Cerebellar cortex (tissue), 1 donor: ENCODE data around the gene TXNDC5.

Experiments used
- DNase-seq: peaks from one replicate; pipeline ENCODE4 v3.0.0-alpha.2; 2015; ENCODE audit warnings: low spot score

Gene TXNDC5

DNA sequence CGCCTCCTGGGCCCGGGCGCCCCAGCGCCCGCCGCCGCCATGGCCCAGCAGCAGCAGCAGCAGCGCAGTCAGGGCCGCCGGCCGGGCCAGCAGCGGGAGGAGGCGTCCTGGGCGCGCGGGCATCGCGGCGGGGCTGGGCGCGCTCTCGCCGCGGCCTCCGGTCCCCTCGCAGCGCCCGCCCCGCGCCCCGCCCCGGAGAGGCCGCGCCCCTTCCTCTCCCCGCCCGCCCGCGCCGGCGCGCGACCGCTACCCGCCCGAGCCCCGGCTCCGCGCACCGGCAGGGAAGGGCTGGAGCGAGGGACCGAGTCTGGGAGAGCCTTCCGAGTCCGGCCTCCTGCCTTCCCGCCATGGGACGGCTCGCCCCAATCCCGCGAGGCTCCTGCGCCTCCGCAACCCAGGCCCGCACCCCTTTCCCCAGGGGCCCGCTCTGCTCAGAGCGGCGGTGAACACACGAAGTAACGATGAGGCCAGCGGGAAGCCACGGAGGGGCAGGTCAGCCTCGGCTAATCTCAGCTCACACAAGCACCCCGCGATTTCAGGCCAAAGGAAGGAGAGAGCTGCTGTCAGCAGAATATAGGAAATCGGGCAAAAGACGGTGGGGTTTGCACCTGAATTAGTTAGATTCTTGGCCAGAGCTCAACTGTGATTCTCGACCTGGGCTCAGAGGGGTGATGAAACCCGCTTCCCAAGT, at the start of gene TXNDC5:
Gene TXNDC5 (minus strand): TSS at position 135 of the 691 bp plus-strand sequence. CDS start 12 bp downstream, at position 123.
- peak; percentile 53 for DNase-seq

DNA sequence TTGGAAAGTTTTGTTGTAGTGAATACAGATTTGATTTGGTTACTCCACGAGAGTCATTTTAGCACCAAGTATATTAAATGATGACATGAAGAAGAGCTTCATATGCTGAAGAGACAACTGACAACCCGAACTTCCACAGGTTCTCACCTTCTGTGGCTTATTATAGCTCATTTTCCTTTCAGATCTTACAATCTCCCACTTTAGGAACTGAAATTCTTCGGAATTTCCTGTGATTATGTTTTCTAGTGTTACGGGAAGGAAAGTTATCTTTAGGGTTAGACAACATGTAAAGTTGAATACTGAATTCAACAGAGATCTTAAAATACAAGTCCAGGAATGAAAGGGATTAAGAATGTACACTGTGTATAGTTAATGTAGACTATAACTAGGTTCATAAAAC, 49.6 kb upstream of the TXNDC5 start:
- no peak for DNase-seq

DNA sequence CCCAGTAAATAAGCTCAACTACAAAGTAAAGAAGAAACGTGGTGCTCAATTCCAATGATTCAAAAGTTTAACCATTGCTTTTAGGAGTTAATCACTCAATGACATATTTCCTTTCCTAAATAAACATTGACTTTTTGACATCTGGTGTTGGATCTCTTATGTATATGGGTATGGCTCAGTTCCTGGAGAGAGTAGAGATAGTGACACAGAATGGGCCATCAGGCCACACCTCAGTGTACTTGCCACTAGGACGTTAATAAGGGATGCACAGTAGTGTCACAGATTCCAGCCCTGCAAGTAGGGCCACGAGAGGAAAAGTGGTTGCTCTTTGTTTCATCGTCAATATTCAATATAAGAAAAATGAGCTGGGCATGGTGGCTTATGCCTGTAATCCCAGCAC, 48.9 kb upstream of the TXNDC5 start:
- DNase-seq = no peak

- DNase-seq = no peak
Observed at GRCh38 chr6:7958464-7958863, 47.9 kb upstream of the TXNDC5 start.

GRCh38 chr6:7956257-7956656, 45.7 kb upstream of the TXNDC5 start:
- no peak for DNase-seq

DNA sequence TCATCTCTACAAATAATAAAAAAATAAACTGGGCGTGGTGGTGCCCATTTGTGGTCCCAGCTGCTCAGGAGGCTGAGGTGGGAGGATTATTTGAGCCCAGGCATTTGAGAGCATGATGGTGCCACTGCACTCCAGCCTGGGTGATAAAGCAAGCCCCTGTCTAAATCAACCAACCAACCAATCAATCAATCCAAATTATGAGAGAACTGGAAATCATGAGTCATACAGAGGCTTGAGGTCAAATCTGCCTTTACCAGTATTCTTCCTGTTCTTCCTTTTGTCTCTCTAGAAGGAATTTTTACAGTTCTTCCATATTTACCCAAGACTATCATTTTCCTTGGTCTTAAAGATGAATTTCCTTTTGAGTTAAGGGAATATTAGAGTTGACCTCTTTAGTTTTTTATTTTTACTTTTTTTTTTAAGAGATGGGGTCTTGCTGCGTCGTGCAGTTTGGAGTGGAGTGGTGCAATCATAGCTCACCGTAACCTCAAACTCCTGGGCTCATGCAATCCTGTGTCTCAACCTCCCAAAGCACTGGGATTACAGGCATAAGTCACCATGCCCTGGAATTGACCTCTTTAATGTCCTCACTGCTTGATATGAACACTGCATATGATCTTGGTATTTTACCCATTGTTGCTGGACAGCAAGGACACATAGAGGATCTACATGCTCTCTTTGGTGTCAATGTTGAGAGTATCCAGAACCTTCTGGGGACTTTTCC, 44.1 kb upstream of the TXNDC5 start:
- DNase-seq = no peak

GRCh38 chr6:7953753-7954152, 43.2 kb upstream of the TXNDC5 start:
- no peak for DNase-seq

- no peak for DNase-seq
Observed at GRCh38 chr6:7939864-7940228, 29.3 kb upstream of the TXNDC5 start.

DNA sequence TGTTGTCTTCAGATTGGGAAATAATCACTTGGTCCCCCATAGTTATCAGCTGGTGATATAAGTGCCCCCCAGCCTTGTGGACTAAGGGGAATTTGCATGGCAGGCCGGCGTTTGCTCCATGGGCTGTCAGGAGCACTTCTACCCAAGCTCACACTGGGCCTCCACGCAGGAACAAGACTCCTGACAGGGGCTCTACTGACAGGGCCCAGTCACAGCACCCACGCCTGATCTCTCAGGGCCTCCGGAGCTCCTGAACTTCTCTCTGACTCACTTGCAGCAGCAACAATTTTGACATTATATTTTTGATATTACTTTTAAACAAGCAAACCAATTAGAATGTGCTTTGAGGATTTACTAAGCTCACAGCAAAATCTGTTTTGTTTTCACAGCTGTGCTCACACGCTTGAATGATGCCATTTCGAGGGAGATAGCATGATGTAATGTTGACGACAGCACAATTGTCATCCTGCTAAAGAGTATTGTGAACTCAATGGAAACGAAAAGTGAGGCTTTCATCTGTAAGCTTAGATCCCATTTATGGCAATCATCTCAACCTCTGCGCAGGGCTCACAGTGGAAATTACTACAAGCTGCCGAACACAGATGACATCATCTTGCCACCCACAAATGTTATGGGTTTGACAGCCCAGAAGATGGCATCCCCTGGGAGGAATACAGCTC, 28.7 kb upstream of the TXNDC5 start:
- no peak for DNase-seq

DNA sequence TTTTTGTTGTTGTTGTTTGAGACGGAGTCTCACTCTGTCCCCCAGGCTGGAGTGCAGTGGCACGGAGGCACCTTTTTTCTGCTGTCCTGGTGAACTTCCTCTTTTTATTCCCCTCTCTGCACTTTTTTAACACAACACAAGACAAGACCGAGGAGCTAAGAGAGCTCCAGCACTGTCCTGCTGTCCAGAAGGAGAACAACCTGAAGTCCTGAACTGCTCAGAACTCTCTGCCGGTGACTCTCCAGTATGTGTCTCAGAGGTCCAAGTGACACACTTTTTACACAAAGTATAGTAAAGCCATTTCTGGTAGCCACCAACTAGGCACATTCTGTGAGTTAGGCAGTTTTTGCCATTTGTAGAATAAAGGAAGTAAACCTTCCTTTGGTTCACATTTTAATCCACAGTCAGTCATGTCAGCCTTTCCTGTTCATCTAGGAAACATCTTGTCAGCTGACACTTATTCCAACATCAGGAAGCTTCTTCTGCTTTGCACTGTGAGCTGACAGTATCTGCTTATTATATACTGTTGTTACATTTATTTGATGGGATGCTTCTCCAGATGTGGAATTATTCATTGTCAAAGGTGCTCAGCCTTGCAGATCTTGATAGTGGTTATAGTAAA, 28.1 kb upstream of the TXNDC5 start:
- DNase-seq = no peak

GRCh38 chr6:7933794-7934193, 23.2 kb upstream of the TXNDC5 start:
- DNase-seq = no peak

GRCh38 chr6:7932625-7933024, 22.0 kb upstream of the TXNDC5 start:
- DNase-seq = no peak

DNA sequence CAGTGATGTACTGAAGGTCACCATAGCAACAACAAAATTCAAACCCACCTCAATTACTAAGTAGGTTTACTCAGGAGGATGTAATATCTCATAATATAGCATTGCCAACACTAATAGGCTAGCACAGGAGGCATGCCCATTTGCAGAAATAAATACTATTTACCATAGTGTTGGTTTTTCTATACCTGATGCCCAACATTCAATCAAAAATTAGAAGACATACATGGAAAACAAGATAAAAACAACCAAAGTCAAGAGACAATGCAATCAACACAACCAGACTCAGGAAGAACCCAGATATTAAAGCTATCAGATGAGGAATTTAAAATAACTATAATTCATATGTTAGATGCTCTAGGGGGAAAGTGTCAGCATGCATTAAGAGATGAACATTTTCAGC, 14.3 kb upstream of the TXNDC5 start:
- no peak for DNase-seq

DNA sequence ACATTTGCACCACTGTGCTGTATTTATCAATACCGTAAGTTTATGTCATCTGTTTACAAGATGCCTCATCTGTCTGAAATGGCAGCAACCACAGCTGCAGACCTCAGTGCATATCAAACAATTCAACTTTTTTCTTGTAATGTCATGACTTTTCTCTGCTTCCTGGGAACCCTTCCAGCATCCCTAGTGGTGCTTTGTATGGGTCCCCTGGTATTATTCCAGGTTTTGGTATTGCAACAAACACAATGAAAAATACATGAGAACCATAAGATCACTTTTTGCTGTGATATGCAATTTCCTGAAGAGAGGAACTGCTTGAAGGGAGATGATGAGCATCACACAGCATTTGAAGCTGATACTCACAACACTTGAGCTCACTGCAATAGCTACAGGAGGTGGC, 12.0 kb upstream of the TXNDC5 start:
- DNase-seq = no peak

GRCh38 chr6:7921632-7922092, 11.1 kb upstream of the TXNDC5 start:
- DNase-seq = no peak

- DNase-seq = no peak
Observed at GRCh38 chr6:7921046-7921445, 10.5 kb upstream of the TXNDC5 start.

DNA sequence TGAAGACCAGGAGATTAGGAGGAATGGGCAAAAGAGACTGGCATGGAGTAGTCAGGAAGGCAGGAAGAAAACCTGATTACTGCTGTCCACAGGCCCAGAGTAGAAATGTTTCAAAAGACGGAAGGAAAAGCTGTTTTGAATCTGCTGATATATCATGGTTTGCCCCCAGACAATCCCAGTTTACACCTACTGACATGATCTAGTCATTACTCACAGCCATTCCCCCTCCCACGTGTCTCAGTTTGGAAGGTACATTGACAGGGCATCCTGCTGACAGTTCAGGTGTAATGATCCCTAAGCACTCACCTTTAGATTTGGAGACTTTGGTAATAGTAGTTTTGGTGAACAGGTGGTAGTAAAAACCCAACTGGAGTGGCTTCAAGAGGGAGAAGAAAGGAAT, 9.8 kb upstream of the TXNDC5 start:
- DNase-seq = no peak

GRCh38 chr6:7919871-7920270, 9.3 kb upstream of the TXNDC5 start:
- DNase-seq = no peak

DNA sequence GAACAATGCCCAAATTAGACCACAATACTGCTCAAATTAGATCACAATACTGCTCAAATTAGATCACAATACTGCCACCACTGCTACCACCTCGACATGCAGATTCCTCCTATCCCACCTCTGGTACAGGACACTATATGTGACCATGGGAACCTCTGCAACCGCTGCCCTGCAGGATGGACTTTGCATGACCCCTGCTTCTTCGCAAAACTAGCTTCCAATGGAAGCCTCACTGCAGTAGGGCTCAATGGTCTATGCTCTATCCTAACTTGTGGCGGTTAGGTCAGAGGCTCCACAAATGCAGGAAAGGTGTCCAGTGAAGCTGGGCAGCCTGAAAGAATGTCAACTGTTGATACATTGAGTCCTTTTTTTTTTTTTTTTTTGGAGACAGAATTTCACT, 7.8 kb upstream of the TXNDC5 start:
- no peak for DNase-seq

DNA sequence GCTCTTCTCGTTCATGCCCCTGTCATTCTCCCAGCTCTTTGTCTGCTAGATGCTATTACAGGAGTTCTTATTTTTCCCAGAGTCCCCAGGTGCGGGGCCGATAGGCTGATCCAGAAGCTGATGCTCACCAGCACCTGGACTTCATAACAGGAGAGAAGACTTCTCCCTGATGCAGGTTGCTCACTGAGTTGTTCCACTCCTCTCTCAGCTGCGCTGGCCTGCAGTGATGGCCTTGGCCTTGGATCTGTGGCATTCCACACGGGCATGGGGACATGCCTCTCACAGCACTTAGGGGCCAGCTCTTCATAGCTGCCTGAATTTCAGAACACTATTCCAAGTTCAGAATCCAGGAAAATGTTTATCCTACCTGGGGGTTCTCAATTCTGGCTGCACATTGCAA, 7.1 kb upstream of the TXNDC5 start:
- no peak for DNase-seq

DNA sequence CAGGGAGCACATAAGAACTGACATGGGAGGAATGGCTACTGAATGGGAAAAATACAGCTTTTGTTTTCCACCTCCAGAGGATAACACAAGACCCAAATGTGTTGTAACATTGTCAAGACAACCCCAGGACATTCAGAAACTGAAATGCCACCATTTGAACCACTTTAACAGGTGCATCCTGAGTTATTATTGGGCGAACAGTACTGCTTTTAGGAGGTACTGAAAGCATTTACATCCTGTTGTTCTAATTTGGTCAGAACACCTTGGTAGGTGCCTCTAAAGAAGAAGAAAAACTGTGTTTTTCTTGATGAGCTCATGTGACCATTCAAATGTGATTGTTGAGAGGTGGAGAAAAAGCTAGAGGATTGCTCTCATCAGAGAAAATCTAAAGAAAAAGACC, 6.4 kb upstream of the TXNDC5 start:
- DNase-seq = no peak

GRCh38 chr6:7914991-7915789, 4.6 kb upstream of the TXNDC5 start:
- DNase-seq = no peak
